H9 (cell line): Measurements from ENCODE around the gene TYMP. TPM values are rescaled to one million over a fixed set of nuclear protein-coding genes. Genes with fewer than 3 reads are reported as not detected.

Source experiments
- DNase-seq: peaks from one replicate; pipeline ENCODE4 v3.0.0-alpha.2; 2017
- H2AFZ ChIP-seq: one replicate; pipeline ENCODE4 v1.6.1; 2013; ENCODE audit warnings: mild to moderate bottlenecking, low read length, control low read depth, moderate library complexity
- H2AK5ac ChIP-seq: 2 replicates; pipeline ENCODE4 v1.6.1; 2013; ENCODE audit warnings: low read length, control low read depth, mixed read lengths; ENCODE audit not compliant: insufficient read length
- H2BK120ac ChIP-seq: one replicate; pipeline ENCODE4 v1.6.1; 2013; ENCODE audit warnings: low read depth, mild to moderate bottlenecking, low read length, control low read depth, inconsistent platforms; ENCODE audit not compliant: poor library complexity, severe bottlenecking
- H2BK12ac ChIP-seq: 2 replicates; pipeline ENCODE4 v1.6.1; 2013; ENCODE audit warnings: low read length, control low read depth, mixed read lengths, low read depth; ENCODE audit not compliant: insufficient read length
- H2BK15ac ChIP-seq: 2 replicates; pipeline ENCODE4 v1.6.1; 2013; ENCODE audit warnings: low read depth, low read length, control low read depth
- H2BK20ac ChIP-seq: one replicate; pipeline ENCODE4 v1.6.1; 2013; ENCODE audit warnings: low read depth, mild to moderate bottlenecking, low read length, control low read depth, inconsistent platforms; ENCODE audit not compliant: poor library complexity, severe bottlenecking
- H2BK5ac ChIP-seq: 2 replicates; pipeline ENCODE4 v1.6.1; 2013; ENCODE audit warnings: low read length, control low read depth, mixed read lengths; ENCODE audit not compliant: insufficient read length
- H3K14ac ChIP-seq: 2 replicates; pipeline ENCODE4 v1.6.1; 2013; ENCODE audit warnings: low read length, control low read depth; ENCODE audit not compliant: insufficient read depth
- H3K18ac ChIP-seq: 2 replicates; pipeline ENCODE4 v1.6.1; 2013; ENCODE audit warnings: low read depth, mild to moderate bottlenecking, mixed read lengths, low read length, control low read depth; ENCODE audit not compliant: insufficient read length
- H3K23ac ChIP-seq: 2 replicates; pipeline ENCODE4 v1.6.1; 2013; ENCODE audit warnings: low read length, control low read depth, mixed read lengths, low read depth; ENCODE audit not compliant: insufficient read length
- H3K23me2 ChIP-seq: 2 replicates; pipeline ENCODE4 v1.6.1; 2013; ENCODE audit warnings: low read depth, mild to moderate bottlenecking, mixed read lengths, low read length, control low read depth; ENCODE audit not compliant: insufficient read length, poor library complexity, severe bottlenecking
- H3K27ac ChIP-seq: 2 replicates; pipeline ENCODE4 v1.5.1; 2013; ENCODE audit warnings: low read length, control low read depth, mixed read lengths, low read depth; ENCODE audit not compliant: insufficient read length
- H3K27me3 ChIP-seq: 2 replicates; pipeline ENCODE4 v1.6.1; 2013; ENCODE audit warnings: low read length, control low read depth, inconsistent platforms; ENCODE audit not compliant: insufficient read depth
- H3K4ac ChIP-seq: 2 replicates; pipeline ENCODE4 v1.6.1; 2013; ENCODE audit warnings: low read depth, mild to moderate bottlenecking, control low read depth, inconsistent platforms, low read length, moderate library complexity
- H3K4me1 ChIP-seq: 2 replicates; pipeline ENCODE4 v1.6.1; 2013; ENCODE audit warnings: low read length, control low read depth, inconsistent platforms; ENCODE audit not compliant: insufficient read depth
- H3K4me2 ChIP-seq: 2 replicates; pipeline ENCODE4 v1.6.1; 2013; ENCODE audit warnings: low read length, control low read depth, mixed read lengths; ENCODE audit not compliant: insufficient read length, insufficient read depth
- H3K56ac ChIP-seq: 2 replicates; pipeline ENCODE4 v1.6.1; 2013; ENCODE audit warnings: low read depth, mild to moderate bottlenecking, mixed read lengths, low read length, control low read depth; ENCODE audit not compliant: insufficient read length
- H3K79me1 ChIP-seq: 2 replicates; pipeline ENCODE4 v1.6.1; 2013; ENCODE audit warnings: low read depth, mild to moderate bottlenecking, moderate library complexity, low read length, control low read depth, inconsistent platforms; ENCODE audit not compliant: insufficient read depth, poor library complexity, severe bottlenecking
- H3K79me2 ChIP-seq: 2 replicates; pipeline ENCODE4 v1.6.1; 2013; ENCODE audit warnings: low read length, control low read depth, inconsistent platforms; ENCODE audit not compliant: insufficient read depth
- H3K9ac ChIP-seq: 2 replicates; pipeline ENCODE4 v1.6.1; 2013; ENCODE audit warnings: low read length, control low read depth, mixed read lengths; ENCODE audit not compliant: insufficient read length; ENCODE audit errors: extremely low read depth
- H3K9me3 ChIP-seq: one replicate; pipeline ENCODE4 v1.6.1; 2013; ENCODE audit warnings: low read depth, low read length, inconsistent platforms; ENCODE audit not compliant: control insufficient read depth
- H3T11ph ChIP-seq: one replicate; pipeline ENCODE4 v1.6.1; 2013; ENCODE audit warnings: mild to moderate bottlenecking, low read length, control low read depth, inconsistent platforms
- H4K20me1 ChIP-seq: one replicate; pipeline ENCODE4 v1.6.1; 2013; ENCODE audit not compliant: control insufficient read depth, insufficient read length, insufficient read depth
- H4K5ac ChIP-seq: 2 replicates; pipeline ENCODE4 v1.6.1; 2013; ENCODE audit warnings: low read depth, mild to moderate bottlenecking, mixed read lengths, low read length, control low read depth; ENCODE audit not compliant: insufficient read length
- H4K8ac ChIP-seq: replicated peaks from 2 replicates; pipeline ENCODE4 v1.6.1; 2013; ENCODE audit warnings: low read length, control low read depth, mixed read lengths, low read depth; ENCODE audit not compliant: insufficient read length
- H4K91ac ChIP-seq: 2 replicates; pipeline ENCODE4 v1.6.1; 2013; ENCODE audit warnings: low read depth, mild to moderate bottlenecking, moderate library complexity, mixed read lengths, low read length, control low read depth; ENCODE audit not compliant: insufficient read length
- H3K27ac Mint-ChIP-seq, 3 experiments: 2 replicates in 2 of 3; 3 replicates in 1 of 3; pipeline ENCODE4 v1.8.0; 2020 to 2021; ENCODE audit warnings: mixed read lengths in 3 of 3, mild to moderate bottlenecking in 1 of 3, moderate library complexity in 1 of 3
- H3K27me3 Mint-ChIP-seq: 2 replicates; pipeline ENCODE4 v1.8.0; 2021; ENCODE audit warnings: low read depth, mild to moderate bottlenecking, moderate library complexity, mixed read lengths
- H3K36me3 Mint-ChIP-seq, 3 experiments: 2 replicates in 2 of 3; 3 replicates in 1 of 3; pipeline ENCODE4 v1.8.0; 2020 to 2021; ENCODE audit warnings: low read depth in 3 of 3, mixed read lengths in 3 of 3; ENCODE audit not compliant: insufficient read depth in 1 of 3
- H3K4me1 Mint-ChIP-seq, 2 experiments: 2 replicates each; pipeline ENCODE4 v1.8.0; 2020; ENCODE audit warnings: mixed read lengths in 2 of 2
- H3K4me3 Mint-ChIP-seq, 2 experiments: 2 replicates in 1 of 2; 3 replicates in 1 of 2; pipeline ENCODE4 v1.8.0; 2020 to 2021; ENCODE audit warnings: mild to moderate bottlenecking in 2 of 2, mixed read lengths in 2 of 2, moderate library complexity in 1 of 2
- H3K9me3 Mint-ChIP-seq, 2 experiments: 2 replicates in 1 of 2; 3 replicates in 1 of 2; pipeline ENCODE4 v1.8.0; 2020; ENCODE audit warnings: mild to moderate bottlenecking in 2 of 2, mixed read lengths in 2 of 2, moderate library complexity in 1 of 2
- WGBS: extraction: QIAGEN DNeasy Blood & Tissue Kit; methylation state at CpG from one replicate; pipeline ENCODE4 v1.1.7; 2013; ENCODE audit warnings: missing lambda C conversion rate, low lambda C conversion rate, mixed read lengths; ENCODE audit not compliant: insufficient read length; ENCODE audit errors: extremely low coverage; 5-methylcytosine and 5-hydroxymethylcytosine counted together
- total RNA-seq: library from RNA; stranded (reverse); gene quantifications from 2 replicates; pipeline ENCODE4 v1.2.1, GENCODE V29; 2021
- TF ChIP-seq, protein P1 (sequence below): fragments of 200-600 bp; sonication (generic); conservative IDR thresholded peaks from 3 replicates; pipeline ENCODE4 v1.8.0; 2021; ENCODE audit warnings: antibody characterized with exemption, mild to moderate bottlenecking

Gene TYMP
- total RNA-seq, 1 experiment from 2014 or later = 1.0 TPM

- Histone ChIP-seq H3K79me1 (no peaks in the 10 kb centered on the region), H3K4ac (no peak overlapping the region), H3K4me2 (peak overlapping the region; percentile 70), H2BK15ac (no peak overlapping the region), H2AK5ac (no peak overlapping the region), H3K9me3 (no peaks in the 10 kb centered on the region), H3K9ac (no peak overlapping the region), H4K91ac (no peak overlapping the region), H4K8ac (no peak overlapping the region), H3K14ac (peak overlapping the region; percentile 18), H3K18ac (no peak overlapping the region), H3K23me2 (peaks cover 10% of the 10 kb centered on the region), H2AFZ (no peak overlapping the region), H2BK120ac (no peak overlapping the region), H2BK5ac (no peak overlapping the region), H3K79me2 (no peaks in the 10 kb centered on the region), H3T11ph (no peak overlapping the region), H2BK12ac (no peak overlapping the region), H4K5ac (no peak overlapping the region), H3K23ac (no peak overlapping the region), H3K56ac (no peak overlapping the region), H3K27ac (no peak overlapping the region), H3K4me1 (peaks cover 3% of the 10 kb centered on the region; the same call in 1 of the 2 replicates), H4K20me1 (no peaks in the 10 kb centered on the region), H2BK20ac (no peak overlapping the region), H3K27me3 (peaks cover 28% of the 10 kb centered on the region; the same call in 1 of the 2 replicates)
- Mint-ChIP-seq H3K4me3 (peak overlapping the region; percentile 79 to 82), H3K9me3 (no peaks in the 10 kb centered on the region; a peak in 1 of 5 replicates), H3K27ac (no peak overlapping the region), H3K4me1 (peaks cover 11 to 17% of the 10 kb centered on the region in 2 experiments), H3K36me3 (peaks cover 2 to 20% (median 14%) of the 10 kb centered on the region in 3 experiments; a peak in 5 of 7 replicates), H3K27me3 (peaks cover 45% of the 10 kb centered on the region)
- DNase-seq = peak; percentile 73
- TF ChIP-seq, protein P1, sequence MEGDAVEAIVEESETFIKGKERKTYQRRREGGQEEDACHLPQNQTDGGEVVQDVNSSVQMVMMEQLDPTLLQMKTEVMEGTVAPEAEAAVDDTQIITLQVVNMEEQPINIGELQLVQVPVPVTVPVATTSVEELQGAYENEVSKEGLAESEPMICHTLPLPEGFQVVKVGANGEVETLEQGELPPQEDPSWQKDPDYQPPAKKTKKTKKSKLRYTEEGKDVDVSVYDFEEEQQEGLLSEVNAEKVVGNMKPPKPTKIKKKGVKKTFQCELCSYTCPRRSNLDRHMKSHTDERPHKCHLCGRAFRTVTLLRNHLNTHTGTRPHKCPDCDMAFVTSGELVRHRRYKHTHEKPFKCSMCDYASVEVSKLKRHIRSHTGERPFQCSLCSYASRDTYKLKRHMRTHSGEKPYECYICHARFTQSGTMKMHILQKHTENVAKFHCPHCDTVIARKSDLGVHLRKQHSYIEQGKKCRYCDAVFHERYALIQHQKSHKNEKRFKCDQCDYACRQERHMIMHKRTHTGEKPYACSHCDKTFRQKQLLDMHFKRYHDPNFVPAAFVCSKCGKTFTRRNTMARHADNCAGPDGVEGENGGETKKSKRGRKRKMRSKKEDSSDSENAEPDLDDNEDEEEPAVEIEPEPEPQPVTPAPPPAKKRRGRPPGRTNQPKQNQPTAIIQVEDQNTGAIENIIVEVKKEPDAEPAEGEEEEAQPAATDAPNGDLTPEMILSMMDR = peak; percentile 68
- no CpG with 5 or more reads among the region's 77 CpGs for WGBS
These were observed 3.5 kb downstream of the TYMP start for GRCh38 chr22:50526108-50526833.
